Measurements from ENCODE around the gene NEXMIF.

DNA sequence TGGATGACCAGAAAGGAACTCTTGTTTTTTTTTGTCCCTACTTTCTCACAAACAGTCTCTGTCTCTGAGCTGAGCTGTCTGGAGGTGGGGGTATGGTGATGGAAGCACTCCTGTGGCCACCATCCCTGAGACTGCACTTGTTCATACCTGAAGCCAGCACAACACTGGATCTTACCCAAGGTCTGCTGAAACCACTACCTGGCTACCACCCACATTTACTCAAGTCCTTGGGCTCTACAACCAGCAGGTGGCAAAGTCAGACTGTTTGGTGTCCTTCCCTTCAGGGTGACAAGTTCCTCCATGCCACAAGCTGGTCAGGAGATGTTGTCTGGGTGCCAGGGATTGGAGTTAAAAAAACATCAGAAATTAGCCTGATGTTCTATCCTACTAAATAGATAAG is 89.7 kb downstream of the NEXMIF start:
- TF ChIP-seq POLR2A (IDR thresholded peaks at IDR 0.05) (no peak), CTCF (IDR thresholded peaks at IDR 0.05) (no peak)

All from esophagus squamous epithelium (tissue), 4 donors.